AG09319 (cell line): ENCODE results near the gene PLPP7.
"Not testable (repeated sequence)": the region's sequence is repeated elsewhere in the genome, so short reads cannot be mapped to it uniquely, and the experiment has no call there.

Source experiments
- DNase-seq: peaks from one replicate; pipeline ENCODE4 v3.0.0-alpha.2; 2010; ENCODE audit warnings: low read depth; ENCODE audit errors: extremely low read depth
- TF ChIP-seq, protein P1 (sequence below): IDR thresholded peaks from 2 replicates; pipeline ENCODE4 v1.5.1; 2011; ENCODE audit warnings: low read depth, mild to moderate bottlenecking, inconsistent platforms, low read length, moderate library complexity

PLPP7 gene

DNA sequence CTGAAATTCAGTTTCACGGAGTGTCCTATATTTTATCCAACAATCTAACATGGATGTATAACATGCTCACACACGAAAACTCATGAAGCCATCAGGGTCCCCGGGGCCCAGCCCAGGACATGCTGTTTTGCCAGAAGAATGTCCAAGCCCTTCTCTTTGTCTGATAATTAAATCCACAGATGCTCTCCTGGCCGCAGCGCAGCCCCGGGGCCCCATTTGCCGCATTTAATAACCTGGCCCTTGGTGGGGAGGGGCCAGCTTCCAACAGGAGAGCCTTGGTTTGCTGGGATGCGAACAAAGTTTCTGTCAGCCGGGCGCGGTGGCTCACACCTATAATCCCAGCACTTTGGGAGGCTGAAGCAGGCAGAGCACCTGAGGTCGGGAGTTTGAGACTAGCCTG is 30.0 kb downstream of the PLPP7 start:
- no peak for DNase-seq
- TF ChIP-seq, protein P1, sequence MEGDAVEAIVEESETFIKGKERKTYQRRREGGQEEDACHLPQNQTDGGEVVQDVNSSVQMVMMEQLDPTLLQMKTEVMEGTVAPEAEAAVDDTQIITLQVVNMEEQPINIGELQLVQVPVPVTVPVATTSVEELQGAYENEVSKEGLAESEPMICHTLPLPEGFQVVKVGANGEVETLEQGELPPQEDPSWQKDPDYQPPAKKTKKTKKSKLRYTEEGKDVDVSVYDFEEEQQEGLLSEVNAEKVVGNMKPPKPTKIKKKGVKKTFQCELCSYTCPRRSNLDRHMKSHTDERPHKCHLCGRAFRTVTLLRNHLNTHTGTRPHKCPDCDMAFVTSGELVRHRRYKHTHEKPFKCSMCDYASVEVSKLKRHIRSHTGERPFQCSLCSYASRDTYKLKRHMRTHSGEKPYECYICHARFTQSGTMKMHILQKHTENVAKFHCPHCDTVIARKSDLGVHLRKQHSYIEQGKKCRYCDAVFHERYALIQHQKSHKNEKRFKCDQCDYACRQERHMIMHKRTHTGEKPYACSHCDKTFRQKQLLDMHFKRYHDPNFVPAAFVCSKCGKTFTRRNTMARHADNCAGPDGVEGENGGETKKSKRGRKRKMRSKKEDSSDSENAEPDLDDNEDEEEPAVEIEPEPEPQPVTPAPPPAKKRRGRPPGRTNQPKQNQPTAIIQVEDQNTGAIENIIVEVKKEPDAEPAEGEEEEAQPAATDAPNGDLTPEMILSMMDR = no peak

DNA sequence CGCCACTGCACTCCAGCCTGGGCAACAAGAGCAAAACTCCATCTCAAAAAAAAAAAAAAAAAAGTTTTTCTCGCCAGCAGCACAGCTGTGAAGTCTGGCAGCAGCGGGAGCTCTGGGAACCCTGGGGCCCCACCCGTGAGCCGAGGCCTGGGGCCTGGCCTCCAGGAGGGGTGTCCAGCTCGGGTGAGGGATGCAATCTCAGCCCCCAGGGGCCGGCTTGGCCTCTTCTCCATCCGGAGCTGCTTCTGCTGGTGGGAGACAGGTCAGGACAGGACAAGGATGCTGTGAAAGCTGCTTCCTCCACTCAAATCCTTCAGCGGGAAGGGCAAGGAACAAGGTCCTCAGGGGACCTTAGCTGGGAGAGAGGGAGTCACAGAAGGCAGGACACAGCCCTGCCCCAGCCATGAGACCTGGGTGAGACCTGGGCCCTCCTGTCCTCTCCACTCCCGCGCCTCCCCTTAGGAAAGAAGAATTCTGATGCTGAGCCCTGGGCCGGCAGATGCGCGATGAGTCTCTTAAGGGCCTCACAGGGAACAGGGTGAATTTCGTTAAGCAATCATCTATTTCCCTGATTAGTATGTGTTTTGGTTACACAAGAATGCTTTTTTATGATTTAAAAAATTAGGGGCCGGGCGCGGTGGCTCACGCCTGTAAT is 30.6 kb downstream of the PLPP7 start:
- DNase-seq = no peak
- TF ChIP-seq, protein P1 = no peak

DNA sequence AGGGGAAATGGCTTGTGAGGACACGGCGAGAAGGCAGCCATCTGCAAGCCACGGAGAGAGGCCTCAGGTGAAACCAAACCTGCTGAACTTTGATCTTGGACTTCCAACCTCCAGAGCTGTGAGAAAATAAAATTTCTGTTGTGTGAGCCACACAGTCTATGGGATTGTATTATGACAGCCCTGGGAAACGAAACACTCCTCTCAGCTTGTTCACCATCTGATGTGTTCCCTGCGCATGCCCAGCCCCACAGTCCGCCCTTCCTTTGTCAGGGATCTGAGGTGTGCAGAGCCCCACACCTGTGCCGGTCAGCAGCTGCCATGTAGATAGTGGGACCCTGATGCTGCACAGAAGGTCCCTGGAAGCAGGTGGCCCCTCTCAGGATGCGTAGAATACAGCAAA is 34.1 kb downstream of the PLPP7 start:
- TF ChIP-seq, protein P1 = no peak
- DNase-seq = no peak

DNA sequence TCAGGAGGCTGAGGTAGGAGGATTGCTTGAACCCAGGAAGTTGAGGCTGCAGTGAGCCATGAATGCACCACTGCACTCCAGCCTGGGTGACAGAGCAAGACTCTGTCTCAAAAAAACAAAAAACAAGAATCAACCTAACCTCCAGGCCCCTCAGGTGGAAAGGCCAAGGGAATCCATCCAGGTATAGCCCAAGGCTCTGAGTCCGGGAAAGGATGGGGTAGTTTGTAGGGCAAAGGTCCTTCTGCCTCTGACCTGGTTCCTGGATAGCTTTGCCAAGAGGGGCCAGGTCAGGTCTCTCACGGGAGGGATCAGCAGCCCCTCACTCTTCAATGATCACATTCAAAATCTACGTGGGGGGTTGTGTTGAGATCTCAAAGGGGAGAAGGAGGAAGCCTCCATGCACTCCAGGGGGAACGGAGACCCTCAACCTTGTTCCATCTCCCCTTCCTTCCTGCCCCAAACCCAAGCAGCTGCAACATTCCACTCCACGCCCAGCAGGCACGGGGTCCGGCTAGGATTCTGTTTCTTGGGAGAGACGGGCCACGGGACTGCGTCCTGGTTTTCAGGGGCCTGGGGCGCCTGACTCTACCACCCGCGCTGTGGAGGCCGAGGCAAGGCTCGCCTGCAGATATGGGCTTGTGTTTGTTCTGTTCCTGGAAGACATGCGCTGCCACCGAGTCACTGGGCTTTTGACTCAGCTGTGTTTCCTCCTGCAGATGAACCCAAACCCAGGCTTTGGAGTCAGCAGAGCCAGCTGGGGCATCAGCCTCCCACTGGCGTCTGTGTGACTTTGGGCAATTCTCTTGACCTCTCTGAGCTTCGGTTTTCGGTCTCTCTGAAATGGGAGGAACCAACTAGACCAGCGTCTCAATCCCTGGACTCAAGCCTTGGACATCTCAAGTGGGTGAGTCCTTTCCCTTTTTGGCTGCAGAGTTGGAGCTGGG is 35.5 kb downstream of the PLPP7 start:
- TF ChIP-seq, protein P1 = no peak

DNA sequence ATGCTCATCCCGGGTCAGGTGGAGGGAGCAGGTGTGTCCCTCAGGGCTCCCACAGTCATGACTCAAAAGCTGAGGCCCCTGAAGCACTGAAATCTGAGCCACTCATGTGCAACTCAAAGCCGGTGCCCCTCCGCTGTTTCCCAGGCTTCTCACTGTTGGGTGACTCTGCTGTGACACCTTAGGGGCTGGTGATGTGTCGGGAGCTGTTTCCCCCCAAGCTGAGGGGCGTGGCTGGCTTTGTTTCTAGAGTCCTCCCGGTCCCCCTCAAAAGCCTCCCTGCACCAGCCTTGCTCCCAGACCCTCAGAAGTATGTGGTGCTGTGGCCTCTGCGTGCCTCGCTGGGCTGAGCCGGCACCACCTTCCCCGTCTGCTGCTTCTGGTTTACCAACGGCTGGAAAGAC is 39.7 kb downstream of the PLPP7 start:
- TF ChIP-seq, protein P1 = no peak
- no peak for DNase-seq

More for the DNA sequence above, 35.5 kb downstream of the PLPP7 start:
- no peak for DNase-seq

DNA sequence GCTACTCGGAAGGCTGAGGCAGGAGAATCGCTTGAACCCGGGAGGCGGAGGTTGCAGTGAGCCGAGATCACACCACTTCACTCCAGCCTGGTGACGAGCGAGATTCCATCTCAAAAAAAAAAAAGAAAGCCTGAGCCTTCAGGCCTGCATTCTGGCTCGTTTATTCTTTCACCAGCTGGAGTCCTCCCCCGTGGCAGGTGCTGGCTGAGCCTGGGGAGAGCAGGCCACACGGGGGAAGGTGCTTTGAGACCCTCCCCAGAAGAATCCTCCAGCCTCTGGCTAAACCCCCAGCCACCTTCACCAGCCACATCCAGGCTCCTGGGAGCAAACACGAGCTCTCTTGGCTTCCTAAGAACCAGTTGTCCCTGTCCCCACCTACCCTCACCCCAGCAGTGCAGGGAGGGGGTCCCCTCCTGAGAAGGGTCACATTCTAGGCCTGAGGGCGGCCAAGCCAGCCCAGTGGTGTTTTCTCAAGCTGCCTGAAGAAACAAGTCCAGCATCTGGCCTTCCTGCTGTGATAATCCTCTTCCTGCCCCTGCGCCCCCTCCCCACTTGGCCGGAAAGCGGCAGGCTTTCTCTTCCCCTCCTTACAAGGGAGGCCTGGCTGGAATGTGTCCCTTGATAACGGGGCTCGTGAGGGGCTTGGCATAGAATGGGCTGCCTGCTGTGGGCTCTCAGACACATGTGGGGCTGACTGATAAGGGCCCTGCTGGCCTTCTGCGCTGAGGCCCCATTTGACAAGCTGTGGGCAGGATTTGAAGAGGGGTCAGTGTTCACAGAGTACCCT is 41.5 kb downstream of the PLPP7 start:
- TF ChIP-seq, protein P1 = no peak
- no peak for DNase-seq

DNA sequence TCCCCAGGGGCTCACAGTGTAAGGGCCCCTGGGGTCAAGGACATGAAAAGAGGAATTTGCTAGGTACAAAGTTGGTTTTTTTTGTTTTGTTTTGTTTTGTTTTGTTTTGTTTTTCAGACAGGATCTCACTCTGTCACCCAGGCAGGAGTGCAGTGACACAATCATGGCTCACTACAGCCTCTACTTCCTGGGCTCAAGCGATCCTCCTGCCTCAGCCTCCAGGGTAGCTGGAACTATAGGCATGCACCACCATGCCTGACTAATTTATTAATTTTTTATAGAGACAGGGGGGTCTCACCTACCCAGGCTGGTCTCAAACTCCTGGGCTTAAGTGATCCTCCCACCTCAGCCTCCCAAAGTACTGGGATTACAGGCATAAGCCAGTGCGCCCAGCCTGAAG is 42.5 kb downstream of the PLPP7 start:
- DNase-seq = not testable (repeated sequence)
